GM12874 (cell line): Measurements from ENCODE around the gene ABI2.

Source experiments
- TF ChIP-seq, protein P1 (sequence below): IDR thresholded peaks from 2 replicates; pipeline ENCODE4 v1.5.1; 2011; ENCODE audit warnings: low read depth, mild to moderate bottlenecking, control low read depth, low read length, moderate library complexity; ENCODE audit not compliant: insufficient read depth

Gene ABI2

DNA sequence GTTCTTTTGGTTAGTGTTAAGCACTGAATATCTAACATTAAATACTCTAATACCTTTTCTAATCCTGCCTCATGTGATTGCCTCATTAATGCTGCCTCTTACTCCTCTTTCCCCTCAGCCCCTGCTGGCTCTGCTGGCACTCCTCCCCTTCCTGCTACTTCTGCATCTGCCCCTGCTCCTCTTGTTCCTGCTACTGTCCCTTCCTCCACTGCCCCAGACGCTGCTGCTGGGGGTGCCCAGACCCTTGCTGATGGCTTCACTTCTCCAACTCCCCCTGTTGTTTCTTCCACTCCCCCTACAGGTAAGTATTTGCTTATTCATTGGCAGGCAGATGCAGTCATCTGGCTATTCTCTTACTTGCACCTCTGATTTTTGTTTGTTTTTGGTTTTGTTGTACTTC lies 68.5 kb downstream of the ABI2 start:
- TF ChIP-seq, protein P1, sequence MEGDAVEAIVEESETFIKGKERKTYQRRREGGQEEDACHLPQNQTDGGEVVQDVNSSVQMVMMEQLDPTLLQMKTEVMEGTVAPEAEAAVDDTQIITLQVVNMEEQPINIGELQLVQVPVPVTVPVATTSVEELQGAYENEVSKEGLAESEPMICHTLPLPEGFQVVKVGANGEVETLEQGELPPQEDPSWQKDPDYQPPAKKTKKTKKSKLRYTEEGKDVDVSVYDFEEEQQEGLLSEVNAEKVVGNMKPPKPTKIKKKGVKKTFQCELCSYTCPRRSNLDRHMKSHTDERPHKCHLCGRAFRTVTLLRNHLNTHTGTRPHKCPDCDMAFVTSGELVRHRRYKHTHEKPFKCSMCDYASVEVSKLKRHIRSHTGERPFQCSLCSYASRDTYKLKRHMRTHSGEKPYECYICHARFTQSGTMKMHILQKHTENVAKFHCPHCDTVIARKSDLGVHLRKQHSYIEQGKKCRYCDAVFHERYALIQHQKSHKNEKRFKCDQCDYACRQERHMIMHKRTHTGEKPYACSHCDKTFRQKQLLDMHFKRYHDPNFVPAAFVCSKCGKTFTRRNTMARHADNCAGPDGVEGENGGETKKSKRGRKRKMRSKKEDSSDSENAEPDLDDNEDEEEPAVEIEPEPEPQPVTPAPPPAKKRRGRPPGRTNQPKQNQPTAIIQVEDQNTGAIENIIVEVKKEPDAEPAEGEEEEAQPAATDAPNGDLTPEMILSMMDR, result no peak

- TF ChIP-seq, protein P1, result no peak
These were observed 70.8 kb downstream of the ABI2 start for GRCh38 chr2:203399031-203399430.

DNA sequence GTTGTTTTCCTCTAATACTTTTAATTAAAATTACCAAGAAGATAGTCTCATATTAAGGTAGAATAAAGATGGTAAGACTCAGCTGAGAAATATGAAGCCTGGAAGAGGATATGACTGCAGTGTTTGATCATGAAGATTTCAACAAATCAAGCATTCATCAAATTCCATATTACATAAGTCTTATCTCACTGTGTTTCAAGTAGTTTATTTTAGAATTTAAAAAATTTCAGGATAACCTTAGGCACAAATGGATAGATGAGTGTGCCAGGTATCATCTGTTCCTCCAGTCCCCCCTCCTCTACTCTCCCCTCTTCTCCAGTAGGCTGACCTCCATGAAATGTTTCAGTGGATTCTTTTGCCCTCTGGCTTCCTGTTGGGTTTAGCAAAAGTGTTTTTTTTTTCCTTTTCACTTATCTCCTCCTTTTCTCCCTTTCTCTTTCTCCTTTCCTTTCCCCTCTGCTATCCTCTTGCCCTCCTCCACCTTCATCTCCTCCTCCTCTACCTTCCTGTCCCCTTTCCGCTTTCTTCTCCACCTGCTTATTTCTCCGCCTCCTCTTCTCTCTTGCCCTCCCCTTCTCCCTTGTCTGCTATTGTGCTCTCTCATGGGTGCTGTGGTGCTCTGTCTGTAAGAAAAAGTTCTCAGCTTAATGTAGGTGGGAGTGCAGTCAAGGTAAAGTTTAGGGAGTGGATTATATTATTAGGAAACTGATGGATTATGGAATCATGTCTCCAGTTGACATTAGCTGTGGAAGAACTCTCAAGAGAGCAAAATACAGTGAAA lies 72.8 kb downstream of the ABI2 start:
- TF ChIP-seq, protein P1, result no peak

- TF ChIP-seq, protein P1, result no peak
These were observed 76.8 kb downstream of the ABI2 start for GRCh38 chr2:203404996-203405395.

DNA sequence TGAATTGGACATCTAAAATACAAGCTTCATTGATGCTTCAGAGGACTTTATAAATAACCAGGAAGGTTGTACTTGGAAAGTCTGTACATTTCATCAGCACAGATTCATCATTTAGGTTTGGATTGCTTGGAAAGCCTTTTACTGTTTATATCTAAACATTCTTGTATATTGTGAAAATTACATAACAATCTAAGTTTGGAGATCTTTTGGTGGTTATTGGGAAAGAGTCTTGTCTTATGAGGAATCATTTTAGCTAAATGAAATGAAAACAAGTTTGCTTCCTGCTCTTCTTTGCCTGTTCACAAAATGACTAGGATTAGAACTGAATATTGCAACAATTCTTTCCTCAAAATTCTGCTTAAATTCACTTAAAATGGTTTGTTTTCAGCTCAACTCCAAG lies 79.3 kb downstream of the ABI2 start:
- TF ChIP-seq, protein P1, result no peak

- TF ChIP-seq, protein P1, result no peak
These were observed 84.5 kb downstream of the ABI2 start for GRCh38 chr2:203412546-203413331.

DNA sequence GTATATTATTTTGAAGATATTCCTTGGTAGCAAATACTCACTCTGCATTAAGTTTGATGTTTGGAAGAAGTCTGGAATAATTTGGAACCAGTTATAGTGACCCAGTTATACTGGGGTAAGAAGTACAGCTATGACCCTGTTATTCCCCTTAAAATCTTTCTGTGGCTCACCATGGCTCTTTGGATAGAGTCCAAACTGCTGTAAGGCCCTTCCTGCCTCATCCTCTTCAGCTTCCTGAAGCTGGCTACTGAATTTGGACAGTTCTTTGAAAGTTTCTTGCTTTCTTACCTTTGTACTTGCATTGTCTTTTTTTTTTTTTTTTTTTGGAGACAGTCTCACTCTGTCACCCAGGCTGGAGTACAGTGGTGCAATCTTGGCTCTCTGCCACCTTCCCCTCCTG lies 85.6 kb downstream of the ABI2 start:
- TF ChIP-seq, protein P1, result no peak
